Measurements from ENCODE around the gene TSC22D4.
A peak's percentile ranks its signal among the peaks of the same experiment; 100 is the strongest.

Gene TSC22D4

GRCh38 chr7:100492738-100493475 is 13.9 kb upstream of the TSC22D4 start:
- no peak for DNase-seq

- DNase-seq, result no peak
Measured at GRCh38 chr7:100491192-100491578, 12.2 kb upstream of the TSC22D4 start.

GRCh38 chr7:100490483-100491191 is 11.6 kb upstream of the TSC22D4 start:
- no peak for DNase-seq

GRCh38 chr7:100489824-100490223 is 10.8 kb upstream of the TSC22D4 start:
- DNase-seq, result no peak

GRCh38 chr7:100489121-100489520 is 10.1 kb upstream of the TSC22D4 start:
- no peak for DNase-seq

GRCh38 chr7:100488333-100489095 is 9.5 kb upstream of the TSC22D4 start:
- DNase-seq, result no peak

GRCh38 chr7:100486753-100487446 is 7.9 kb upstream of the TSC22D4 start:
- no peak for DNase-seq

- no peak for DNase-seq
Measured at GRCh38 chr7:100486111-100486636, 7.2 kb upstream of the TSC22D4 start.

- no peak for DNase-seq
Measured at GRCh38 chr7:100485471-100485876, 6.5 kb upstream of the TSC22D4 start.

GRCh38 chr7:100484673-100485045 is 5.6 kb upstream of the TSC22D4 start:
- DNase-seq, result no peak

- DNase-seq, result peak; percentile 56
Measured at GRCh38 chr7:100483722-100484672, 5.0 kb upstream of the TSC22D4 start, which contains the start of gene NYAP1. Gene NYAP1 (plus strand): TSS chr7:100483927. CDS start chr7:100485312, 1,385 bp downstream.

- DNase-seq, result peak; percentile 82
Measured at GRCh38 chr7:100483090-100483721, 4.2 kb upstream of the TSC22D4 start.

- no peak for DNase-seq
Measured at GRCh38 chr7:100482728-100483089, 3.7 kb upstream of the TSC22D4 start.

- DNase-seq, result no peak
Measured at GRCh38 chr7:100481466-100481865, 2.5 kb upstream of the TSC22D4 start.

- no peak for DNase-seq
Measured at GRCh38 chr7:100477871-100478267, 1.1 kb downstream of the TSC22D4 start.

- peak; percentile 37 for DNase-seq
Measured at GRCh38 chr7:100476903-100477870, 1.8 kb downstream of the TSC22D4 start.

GRCh38 chr7:100476101-100476780 is 2.8 kb downstream of the TSC22D4 start:
- no peak for DNase-seq

GRCh38 chr7:100475549-100475948 is 3.5 kb downstream of the TSC22D4 start:
- no peak for DNase-seq

GRCh38 chr7:100472854-100473499 is 6.0 kb downstream of the TSC22D4 start:
- no peak for DNase-seq
